Measurements from ENCODE around the gene HTRA2.

The HTRA2 gene

DNA sequence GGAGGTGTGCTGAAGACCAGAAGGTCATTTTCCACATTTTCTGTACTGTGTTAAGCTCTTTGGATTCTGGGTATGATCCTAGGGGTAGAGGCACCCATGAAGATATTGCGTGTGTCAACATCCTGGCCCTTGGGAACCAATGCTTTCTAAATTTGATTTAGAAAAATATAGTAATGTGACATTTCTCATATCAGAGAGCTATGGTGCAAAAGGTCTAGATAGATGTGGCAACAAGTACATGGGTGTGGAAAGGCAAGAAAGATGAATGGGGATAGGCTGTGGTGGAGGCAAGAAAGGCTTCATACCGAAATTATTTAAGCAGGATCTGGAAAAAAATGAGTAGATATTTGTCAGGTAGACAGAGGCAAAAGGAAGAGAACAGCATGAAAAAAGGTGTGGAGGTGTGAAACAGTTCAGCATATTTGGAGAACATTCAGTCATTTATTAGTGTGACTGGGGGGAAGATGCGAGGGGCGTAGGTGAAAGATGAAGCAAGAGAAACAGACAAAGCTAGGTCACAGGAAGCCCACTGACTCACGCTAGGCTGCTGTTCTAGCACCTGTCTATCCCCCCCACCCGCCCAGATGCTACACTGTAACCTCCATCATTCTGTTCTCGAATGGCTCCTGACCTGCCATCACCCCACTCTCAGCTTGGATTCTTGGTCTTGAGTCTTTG is 36.5 kb downstream of the HTRA2 start:
- DNase-seq = no peak

GRCh38 chr2:74566754-74567085 is 37.0 kb downstream of the HTRA2 start:
- DNase-seq = no peak

DNA sequence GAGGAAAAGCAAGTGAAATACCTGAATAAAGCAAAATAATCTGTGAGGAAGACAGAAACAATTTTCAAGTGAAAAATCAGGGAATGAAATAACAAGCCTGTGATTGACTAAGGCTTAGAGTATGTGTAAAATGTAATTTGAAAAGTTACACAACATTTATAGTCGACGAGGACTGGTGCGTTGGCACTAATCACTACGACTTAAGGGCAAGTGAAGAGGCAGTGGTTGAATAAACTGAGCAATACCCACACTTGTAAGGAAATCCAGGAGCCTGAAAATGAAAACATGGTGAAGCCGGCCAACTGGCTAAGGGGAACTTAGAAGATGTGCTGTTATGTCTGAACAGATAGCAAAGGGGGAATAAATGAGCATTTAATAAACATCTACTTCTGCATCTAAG is 38.1 kb downstream of the HTRA2 start:
- no peak for DNase-seq

GRCh38 chr2:74569686-74570085 is 40.0 kb downstream of the HTRA2 start:
- no peak for DNase-seq

GRCh38 chr2:74571058-74571457 is 41.3 kb downstream of the HTRA2 start:
- DNase-seq = no peak

DNA sequence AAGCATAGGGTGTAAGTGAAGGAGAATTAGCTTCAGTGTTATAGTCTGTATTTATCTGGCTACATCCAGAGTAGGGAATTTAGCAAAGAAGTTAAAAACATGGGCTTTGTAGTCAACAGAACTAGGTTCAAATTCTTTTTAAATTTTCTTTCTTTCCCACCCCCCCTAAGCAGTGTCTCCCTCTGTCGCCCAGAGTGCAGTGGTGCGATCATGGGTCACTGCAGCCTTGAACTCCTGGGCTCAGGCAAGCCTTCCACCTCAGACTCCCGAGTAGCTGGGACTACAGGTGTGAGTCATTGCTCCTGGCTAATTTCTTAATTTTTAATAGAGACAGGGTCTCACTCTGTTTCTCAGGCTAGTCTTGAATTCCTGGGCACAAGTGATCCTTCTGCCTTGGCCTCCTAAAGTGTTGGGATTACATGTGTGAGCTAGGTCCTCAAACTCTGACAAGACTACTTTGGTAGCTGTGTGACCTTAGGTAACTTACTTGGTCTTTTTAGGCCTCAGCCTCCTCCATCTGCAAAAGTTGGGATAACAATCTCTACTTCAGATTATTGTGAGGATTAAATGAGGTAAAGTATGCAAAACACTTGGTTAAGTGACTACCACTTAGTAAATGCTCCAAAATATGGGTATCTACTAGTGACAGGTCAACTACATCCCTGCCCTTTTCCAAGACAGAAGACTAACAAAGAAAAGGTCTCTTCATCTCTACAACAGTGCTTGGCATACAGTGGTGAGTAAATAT is 42.6 kb downstream of the HTRA2 start:
- no peak for DNase-seq

DNA sequence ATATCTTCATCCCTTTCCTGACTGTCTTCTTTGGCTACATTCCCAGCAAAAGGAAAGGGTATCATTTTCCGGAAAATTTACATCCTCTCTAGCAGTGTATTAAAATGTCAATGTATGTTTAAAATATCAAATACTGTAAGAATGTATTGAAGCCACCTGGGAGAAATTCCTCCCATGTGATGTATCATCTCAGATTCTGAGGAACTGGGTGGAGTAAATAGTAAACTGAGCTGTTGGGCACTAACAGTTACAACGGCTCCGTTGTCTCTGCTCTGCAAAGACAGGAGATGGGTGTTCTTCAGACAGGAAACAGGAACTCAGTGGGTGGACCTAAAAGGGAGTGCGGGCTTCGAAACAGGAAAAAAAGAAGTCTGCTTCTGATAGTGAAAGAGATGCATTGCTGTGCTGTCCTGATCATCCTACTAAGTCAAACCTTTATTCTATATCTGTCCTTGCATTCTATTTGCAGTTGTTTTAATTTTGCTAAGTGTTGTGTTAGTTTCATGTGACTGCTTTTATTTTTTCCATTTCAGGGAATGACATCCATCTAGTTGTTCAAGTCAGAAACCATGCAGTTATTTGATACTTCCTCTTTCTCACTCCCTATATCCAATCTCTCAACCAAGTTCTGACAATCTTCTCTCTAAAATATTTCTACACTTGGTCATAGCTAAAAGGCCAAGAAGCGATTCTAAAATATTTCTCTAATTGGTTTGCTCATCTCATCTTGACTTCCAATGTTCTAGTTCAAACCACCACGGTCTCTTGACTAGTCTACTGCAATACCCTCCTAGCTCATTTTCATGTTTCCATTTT is 44.2 kb downstream of the HTRA2 start:
- no peak for DNase-seq

DNA sequence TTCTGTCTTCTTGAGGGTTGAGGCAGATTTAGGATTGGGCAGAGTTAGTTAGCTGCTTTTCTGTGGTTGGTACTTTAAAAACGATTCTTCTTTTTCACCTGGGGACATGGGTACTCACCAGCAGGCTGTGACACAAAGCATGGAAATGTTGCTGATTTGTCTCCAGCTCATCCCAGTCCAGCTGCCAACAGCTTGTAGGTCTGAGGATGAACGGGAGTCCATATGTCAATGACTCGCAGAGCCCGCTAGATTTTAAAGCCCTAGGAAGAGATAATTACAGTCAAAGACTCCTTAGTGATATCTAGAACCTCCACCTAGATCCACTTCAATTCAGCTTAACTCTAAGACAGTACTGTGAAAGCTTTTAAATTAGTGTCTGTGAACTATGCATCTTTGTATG is 45.6 kb downstream of the HTRA2 start:
- no peak for DNase-seq

DNA sequence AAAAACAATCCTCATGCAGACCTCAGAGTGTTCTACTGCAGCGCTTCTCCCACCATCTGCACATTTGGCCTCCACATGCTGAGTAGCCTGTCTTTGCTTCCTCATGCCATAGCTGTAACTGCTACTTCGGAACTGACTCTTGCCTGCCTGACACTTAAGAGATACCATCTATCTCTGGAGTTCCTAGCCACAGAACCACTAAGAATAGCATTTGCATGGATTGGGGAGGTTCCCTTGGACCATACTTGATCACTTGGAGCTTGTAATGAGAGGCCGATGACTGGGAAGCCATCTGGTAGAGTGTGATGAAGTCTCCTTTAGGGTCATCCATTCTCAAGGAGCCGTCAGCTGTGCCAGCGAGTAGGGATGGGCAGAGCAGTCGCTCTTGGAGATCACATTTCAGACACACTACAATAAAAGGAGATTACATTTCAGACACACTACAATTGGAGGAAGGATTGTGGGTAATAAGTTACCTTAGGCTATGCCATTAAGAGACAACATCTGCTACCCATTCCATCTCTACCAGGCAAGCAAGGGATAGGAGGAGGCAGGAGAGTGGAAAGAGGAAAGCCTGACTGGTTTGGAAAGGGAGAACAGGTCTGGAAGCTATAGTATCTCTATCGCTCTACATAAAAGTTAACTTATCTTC is 46.6 kb downstream of the HTRA2 start:
- DNase-seq = no peak

DNA sequence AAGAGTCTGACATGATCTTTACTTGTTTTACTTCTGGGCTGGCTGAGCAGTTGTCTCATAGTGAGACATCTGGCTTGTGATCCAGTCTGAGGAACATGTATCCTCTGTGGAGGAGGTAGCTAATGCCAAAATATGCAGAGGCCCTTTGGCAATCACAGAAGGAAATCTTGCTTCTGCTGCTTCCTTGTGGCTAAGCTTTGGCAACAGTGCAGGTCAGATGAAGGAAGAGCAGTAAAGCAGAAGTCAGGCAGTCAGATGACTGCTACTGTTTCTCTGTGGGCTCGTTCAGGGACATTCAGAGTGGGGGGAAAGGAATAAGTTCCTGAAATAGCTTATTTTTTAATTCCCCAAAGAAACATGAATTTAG is 47.1 kb downstream of the HTRA2 start:
- no peak for DNase-seq

- no peak for DNase-seq
Observed at GRCh38 chr2:74577448-74577847, 47.7 kb downstream of the HTRA2 start.

- no peak for DNase-seq
Observed at GRCh38 chr2:74578408-74578807, 48.7 kb downstream of the HTRA2 start.

DNA sequence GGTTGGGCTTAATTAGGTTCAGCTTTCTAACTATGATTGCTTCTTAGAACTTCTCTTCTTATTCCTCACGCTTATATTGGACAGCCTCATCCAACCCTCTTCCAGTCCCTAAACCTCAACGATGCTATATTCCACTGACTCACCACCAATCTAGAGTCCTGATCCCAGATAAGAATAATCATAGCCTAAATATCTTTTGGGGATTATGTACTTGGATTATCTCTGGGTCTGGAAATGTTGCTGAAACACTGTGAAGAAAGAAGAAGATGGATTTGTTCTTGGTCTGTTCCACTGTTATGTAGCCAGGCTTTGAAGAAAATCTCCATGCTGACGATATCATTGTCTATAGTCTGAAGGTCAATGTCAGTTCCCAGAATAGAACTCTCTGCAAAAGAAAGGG is 51.7 kb downstream of the HTRA2 start:
- DNase-seq = no peak

DNA sequence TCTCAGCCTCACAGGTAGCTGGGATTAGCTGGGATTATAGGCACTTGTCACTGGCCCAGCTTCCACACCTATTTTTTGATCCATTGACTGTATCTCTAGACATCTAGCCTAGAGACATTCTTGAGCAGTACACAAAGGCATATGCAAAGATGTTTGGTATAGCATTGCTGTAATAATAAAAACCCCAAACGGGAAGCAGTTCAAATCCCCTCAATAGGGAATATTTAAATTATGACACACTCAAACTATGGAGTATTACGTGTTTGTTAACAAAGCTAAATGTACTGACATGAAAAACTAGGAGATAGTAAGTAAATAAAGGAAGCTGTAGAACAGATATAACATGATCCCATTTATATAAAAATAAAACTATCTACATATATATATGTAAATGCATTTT is 52.5 kb downstream of the HTRA2 start:
- DNase-seq = no peak

All from NCI-H2227 treated with DMSO at 0.1 percent for 48 hours (cell line).